NOMO-1 treated with dmso at 0.1 percent for 144 hours (cell line): Measurements from ENCODE around the gene NTF3.

Experiments
- DNase-seq: peaks from one replicate; lab custom pipeline; 2025; ENCODE audit not compliant: unreplicated experiment; lab: John Stamatoyannopoulos, UW

NTF3 gene

DNA sequence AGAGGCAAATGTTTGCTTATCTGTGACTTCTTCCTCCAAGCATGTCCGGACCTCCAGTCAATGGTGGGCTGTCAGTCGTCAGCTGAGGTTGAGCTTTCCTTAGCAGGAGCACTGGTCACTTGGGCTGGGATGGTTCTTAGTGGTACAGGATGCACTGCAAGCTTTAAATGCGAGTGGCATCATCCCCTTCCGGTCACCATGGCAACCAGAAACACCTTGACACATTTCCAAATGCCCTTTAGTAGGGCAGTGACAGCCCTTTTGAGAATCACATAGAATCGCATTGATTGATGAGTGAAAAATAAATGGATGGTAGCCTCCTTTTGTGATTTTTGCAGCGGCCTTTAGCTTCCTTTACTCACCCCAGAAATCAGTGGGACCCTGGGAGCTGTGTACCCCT is 24.1 kb downstream of the NTF3 start:
- no peak for DNase-seq

- DNase-seq: no peak
Measured at GRCh38 chr12:5456906-5457305, 25.0 kb downstream of the NTF3 start.

DNA sequence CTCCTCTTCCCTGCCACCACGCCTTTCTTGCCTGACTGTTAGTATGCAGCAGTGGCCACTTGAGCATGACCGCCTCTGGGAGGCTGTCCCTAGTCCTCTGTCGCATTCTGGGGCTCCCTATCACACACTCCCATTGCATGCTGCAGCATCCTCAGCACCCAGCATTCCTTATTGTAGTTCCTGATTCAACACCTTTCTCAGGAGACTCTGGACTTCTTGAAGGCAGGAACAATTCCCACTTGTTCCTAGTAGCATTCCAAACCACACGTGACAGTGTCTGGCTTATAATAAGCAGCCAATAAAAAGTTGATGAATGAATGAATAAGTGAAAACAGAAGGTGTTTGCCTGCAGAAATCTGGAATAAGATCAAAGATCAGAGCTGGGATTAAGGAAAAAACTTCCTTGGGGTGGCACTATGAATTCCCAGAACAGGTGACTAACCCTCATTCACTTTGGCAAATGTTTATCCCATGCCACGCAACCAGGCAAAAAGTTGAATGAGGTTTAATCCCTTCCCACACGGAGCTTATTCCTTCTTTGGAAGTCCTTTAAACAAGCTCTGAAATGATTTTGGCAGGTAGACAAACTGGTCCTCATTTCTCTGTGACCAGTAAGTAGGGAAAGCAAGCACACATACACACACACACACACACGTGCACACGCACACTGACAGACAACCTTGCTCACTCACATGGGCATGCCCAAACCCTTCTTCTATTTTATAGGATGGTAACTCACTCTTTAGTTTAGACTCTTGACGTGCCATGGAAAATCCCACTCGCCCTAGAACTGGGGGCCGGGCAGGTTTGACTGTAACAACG is 26.5 kb downstream of the NTF3 start:
- DNase-seq: no peak

GRCh38 chr12:5459051-5459782 is 27.3 kb downstream of the NTF3 start:
- DNase-seq: no peak

DNA sequence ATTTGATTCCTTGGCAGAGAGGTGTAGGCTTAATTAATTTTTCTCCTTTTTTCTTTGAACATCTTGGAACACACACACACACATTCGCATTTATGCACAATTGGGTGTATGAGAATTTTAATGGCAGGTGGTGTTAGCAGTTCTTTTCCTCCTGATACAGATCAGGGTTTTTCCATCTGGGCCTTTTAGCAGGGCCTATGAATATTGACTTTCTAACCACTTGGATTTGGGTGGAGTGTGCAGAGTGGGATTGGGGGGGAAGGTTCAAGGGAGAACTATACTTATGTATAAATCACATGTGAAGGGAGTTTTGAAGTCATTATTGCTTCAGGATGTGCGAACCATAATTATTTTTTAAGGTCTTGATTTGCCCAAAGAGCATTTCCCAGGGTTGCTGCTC is 28.9 kb downstream of the NTF3 start:
- no peak for DNase-seq

- DNase-seq: no peak
Measured at GRCh38 chr12:5461966-5462365, 30.1 kb downstream of the NTF3 start.

- no peak for DNase-seq
Measured at GRCh38 chr12:5464096-5464495, 32.2 kb downstream of the NTF3 start.

DNA sequence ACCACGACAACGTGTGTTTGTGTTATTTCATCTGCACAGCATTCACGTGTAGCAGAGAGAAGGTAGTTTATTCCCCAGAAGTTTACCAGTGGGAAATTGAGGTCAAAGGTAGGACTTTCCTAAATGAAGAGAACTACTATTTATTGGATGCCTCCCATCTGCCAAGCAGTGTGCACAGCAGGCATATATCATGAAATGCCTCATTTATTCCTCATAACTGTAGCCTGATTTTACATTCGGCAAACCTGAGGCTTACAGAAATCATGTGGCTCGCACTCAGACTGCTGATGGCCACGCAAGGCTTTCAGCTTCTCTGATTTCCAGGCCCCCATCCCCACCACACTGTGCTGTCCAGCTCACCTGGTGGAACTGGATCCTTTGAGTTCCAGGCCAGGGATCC is 33.5 kb downstream of the NTF3 start:
- no peak for DNase-seq

DNA sequence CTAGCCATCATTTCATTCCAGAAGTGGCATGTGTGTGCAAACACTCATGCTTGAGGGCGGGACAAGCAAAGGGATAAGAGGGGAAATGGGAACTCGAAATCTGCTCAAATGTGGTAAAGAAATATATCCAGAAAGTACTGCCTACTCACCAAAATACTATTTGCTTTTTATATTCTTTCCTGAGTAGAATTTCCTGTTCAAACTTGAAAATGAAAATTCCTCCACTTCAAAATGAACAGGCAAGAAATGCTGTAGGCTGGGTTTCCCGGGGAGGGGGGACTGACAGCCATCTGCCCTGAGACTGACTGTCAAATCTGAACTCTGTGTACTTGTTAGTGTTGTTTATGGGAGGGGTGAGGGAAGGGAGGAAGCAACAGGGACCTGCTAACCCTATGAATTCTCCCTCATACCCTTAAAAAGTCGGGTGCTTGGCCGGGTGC is 34.6 kb downstream of the NTF3 start:
- DNase-seq: no peak

DNA sequence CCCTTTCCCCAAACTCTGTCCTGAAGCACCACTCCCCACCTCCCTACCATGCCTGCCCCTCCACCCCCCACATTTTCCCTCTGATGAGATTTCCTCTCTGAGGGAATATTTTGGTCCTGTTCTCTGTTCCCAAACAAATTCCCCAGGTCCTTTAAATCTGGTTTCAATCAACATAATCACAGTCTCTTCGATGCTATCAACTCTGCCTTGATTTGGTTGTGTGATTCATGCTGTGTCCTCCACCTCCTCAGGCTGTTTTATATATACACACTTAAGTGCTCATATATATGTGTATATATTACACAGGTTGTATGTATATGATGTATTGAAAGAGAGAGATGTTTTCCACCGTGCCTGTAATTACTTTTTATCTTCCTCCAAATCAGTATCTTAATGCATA is 36.0 kb downstream of the NTF3 start:
- no peak for DNase-seq

- DNase-seq: no peak
Measured at GRCh38 chr12:5470221-5470620, 38.3 kb downstream of the NTF3 start.

DNA sequence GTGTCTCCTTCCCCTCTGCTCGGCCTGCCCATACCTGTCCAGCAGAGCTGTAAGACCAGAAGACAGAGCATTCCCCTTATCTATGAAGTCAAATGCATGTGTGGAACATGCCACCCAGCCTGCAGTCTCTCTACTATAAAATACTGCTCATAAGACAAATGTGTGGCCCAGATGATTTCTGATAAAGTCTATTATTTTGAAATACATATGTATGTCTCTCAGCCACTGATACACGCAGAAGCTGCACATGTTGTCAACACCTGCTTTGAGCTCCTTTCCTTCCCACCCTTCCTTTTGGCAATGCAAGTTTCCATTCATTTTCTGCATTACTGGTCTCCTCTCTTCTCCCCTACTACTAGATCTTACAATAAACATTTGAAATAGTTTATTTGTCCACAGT is 38.8 kb downstream of the NTF3 start:
- DNase-seq: no peak

DNA sequence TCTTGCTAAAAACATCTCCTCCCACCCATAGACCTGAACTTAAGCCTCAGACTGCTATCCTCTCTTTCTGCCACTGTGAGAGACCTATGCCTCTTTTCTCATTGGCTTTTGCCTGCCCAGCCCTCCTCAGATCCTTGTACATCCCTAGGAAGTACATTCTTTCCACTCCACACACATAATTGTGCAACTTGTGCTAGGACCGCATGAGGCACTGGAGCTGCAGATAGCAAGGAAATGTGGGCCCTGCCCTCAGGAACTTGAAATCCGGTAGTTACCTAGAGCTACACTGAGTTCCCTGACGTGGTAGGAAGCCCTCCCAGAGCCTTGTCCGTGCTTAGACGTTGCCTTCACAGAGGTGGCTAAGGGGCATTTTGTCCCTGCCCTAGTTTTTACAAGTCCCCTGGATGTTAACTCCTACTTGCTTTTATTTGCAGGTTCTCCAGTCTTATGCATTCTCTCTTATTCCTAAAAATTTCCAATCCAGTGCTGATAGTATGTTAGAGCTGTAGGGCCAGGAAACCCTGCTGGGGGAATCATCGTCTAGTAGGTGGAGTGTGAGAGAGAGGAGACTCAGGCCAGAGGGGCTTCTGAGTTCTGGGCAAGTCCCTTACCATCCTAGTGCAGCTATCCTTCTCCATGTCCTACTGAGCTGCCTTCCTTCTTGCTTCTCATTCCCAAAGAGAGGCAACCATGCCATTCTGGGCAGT is 41.3 kb downstream of the NTF3 start:
- DNase-seq: no peak

DNA sequence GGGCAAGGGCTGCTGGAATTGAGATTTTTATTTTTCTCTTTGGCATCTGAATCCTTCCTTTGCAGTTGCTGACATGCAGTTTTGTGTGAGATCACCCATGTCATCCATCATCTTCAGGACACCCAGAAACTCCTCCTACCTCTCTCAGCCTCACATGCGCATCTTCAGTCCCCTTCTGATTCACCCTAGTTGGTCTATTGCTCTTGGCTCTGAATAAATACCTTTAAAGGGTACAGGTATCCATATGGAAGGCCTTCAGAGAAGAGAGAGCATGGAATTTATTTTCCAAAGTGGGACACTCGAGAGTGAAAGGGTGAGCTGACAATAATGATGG is 41.8 kb downstream of the NTF3 start:
- no peak for DNase-seq

- no peak for DNase-seq
Measured at GRCh38 chr12:5476356-5476755, 44.4 kb downstream of the NTF3 start.

DNA sequence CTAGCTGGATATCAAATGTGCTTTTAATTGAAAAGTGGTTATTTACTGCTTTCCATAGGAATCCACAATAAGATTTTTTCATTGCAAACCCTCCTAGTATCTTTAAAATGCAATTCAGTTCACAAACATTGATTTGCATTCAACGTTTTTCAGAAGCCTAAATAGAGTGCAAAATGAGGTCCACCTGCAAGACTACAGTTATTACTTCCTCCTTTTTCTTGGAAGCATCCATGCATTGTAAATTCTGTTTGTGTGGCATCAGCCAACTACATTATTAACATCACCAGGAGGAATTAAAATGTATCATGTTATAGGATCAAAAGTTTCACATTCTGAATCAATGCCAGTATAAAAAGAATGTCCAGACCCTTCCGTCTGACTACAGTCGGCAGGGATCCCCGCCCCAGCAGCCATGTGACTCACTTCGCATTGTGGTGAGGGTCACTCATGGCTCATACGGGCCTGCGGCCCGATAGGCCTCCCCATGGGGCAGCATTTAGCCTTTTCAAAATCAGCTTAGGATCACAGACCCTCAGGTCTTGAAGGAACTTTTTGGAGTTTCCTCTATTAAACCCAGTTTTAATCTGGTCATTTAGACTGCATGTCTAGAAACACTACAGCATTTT is 46.3 kb downstream of the NTF3 start:
- no peak for DNase-seq

DNA sequence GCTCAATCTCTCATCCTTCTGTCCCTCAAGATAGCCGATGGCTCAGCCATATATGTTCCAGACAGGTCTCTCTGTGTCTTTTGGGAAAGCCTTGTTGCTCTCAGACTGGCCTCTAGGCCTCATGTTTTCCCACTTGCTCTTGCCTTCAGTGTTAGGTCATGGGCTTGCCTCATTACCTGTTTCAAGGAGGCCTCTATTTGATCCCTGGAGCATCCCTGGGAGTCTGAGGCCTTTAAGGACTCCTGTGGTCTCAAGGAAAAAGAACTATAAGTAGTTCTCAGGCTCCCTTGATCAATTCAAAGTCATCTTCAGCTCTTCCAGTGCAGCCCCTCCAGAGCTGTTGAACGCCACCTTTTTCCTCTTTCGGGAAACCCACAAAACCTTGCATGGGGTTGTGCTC is 47.9 kb downstream of the NTF3 start:
- DNase-seq: no peak

DNA sequence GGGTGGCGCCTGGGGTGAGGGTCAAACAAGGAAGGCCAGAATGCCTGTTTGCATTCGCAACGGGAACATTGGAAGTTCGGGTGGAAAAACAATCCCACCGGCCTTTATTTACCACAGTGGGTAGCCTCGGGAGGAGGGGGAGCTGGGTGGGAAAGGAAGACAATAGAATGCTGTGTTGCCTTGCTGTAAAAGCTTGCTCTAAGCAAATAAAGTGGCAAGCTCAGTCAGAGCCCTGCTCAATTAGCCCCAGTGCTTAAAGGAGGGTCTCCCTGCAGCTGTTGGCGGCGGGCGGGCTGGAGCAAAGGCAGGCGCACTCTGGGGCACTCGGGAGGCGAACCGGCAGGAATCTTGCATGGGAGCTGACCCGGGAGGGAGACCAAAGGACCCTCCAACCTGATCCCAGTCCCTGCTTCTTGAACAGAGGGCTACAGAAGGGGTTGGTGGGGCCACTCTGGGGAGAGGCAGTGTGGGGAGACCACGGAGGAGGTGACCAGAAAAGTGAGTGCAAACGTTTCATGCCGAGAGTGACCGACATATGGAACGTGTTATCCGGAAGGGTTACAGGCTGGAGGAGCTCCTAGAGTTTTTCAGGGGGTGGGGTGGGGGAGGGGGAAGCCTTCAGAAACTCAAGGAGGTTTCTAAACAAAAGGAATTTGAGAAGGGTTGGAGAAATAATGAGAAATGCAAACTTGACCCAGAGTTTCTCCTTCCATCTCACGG is 48.5 kb downstream of the NTF3 start:
- DNase-seq: no peak

- DNase-seq: no peak
Measured at GRCh38 chr12:5480938-5481303, 49.0 kb downstream of the NTF3 start.

DNA sequence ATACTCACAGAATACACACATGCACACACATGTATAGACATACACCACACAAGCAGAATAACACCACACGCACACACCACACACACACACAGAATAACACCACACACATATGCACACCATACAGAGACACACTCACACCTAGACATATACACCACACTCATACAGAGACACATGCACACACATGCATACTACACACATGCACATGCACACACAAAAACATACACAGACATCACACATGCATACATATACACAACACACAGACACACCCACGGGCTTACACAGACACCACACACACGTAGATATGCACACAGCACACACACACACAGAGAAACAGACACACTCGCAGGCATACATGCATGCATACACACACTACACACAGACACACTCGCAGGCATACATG is 49.7 kb downstream of the NTF3 start:
- DNase-seq: no peak

DNA sequence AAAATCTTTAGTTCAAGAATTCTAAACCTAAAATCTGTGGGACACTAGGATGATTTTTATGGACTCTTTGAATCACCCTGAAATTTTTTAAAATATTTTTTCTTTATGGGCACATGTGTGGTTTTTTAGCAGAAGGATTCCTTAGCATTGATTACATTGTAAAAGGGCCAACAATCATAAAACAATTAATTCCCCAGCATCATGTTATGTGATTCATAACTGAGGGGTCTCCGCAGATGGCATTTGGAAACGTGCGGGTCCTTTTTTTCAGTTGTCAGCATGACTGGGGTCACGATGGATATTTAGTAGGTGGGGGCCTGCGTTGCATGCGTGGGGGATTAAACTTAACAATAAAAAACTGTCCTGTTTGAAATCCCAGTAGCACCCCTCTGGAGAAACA is 52.5 kb downstream of the NTF3 start:
- no peak for DNase-seq
